Measurements from ENCODE around the gene DNAJC12.

- TF ChIP-seq FOXM1 (IDR thresholded peaks at IDR 0.05; ENCODE audit: borderline replicate concordance) (no peak), ELF4 (IDR thresholded peaks at IDR 0.05) (no peak)
Observed at GRCh38 chr10:67794909-67795460, 43.0 kb downstream of the DNAJC12 start.

Data from HEK293T (cell line).